Fibroblast of the aortic adventitia (primary cell): Measurements from ENCODE around the gene CYB5A. TPM values are rescaled to one million over a fixed set of nuclear protein-coding genes. Genes with fewer than 3 reads are reported as not detected.

Experiments used
- DNase-seq: peaks from one replicate; pipeline ENCODE4 v3.0.0-alpha.2; 2010; ENCODE audit warnings: low read depth
- H3K4me3 ChIP-seq: 2 replicates; pipeline ENCODE4 v1.5.1; 2011; ENCODE audit warnings: low read depth, mild to moderate bottlenecking, control low read depth, low read length, moderate library complexity
- total RNA-seq: library from RNA; depleted of rRNA; stranded (reverse); fragments of >200 nt; gene quantifications from 2 replicates; pipeline ENCODE4 v1.2.3, GENCODE V29; 2012; ENCODE audit warnings: low replicate concordance
- TF ChIP-seq, protein P1 (sequence below): IDR thresholded peaks from 2 replicates; pipeline ENCODE4 v1.5.1; 2011; ENCODE audit warnings: mild to moderate bottlenecking, low read length, control low read depth, inconsistent platforms; ENCODE audit not compliant: insufficient read depth

CYB5A gene
- total RNA-seq, 1 donor = 38.8 TPM

- TF ChIP-seq, protein P1, sequence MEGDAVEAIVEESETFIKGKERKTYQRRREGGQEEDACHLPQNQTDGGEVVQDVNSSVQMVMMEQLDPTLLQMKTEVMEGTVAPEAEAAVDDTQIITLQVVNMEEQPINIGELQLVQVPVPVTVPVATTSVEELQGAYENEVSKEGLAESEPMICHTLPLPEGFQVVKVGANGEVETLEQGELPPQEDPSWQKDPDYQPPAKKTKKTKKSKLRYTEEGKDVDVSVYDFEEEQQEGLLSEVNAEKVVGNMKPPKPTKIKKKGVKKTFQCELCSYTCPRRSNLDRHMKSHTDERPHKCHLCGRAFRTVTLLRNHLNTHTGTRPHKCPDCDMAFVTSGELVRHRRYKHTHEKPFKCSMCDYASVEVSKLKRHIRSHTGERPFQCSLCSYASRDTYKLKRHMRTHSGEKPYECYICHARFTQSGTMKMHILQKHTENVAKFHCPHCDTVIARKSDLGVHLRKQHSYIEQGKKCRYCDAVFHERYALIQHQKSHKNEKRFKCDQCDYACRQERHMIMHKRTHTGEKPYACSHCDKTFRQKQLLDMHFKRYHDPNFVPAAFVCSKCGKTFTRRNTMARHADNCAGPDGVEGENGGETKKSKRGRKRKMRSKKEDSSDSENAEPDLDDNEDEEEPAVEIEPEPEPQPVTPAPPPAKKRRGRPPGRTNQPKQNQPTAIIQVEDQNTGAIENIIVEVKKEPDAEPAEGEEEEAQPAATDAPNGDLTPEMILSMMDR = no peak
- H3K4me3 ChIP-seq = no peak overlapping the region
- DNase-seq = no peak
Measured at GRCh38 chr18:74277296-74277695, 14.5 kb downstream of the CYB5A start.

DNA sequence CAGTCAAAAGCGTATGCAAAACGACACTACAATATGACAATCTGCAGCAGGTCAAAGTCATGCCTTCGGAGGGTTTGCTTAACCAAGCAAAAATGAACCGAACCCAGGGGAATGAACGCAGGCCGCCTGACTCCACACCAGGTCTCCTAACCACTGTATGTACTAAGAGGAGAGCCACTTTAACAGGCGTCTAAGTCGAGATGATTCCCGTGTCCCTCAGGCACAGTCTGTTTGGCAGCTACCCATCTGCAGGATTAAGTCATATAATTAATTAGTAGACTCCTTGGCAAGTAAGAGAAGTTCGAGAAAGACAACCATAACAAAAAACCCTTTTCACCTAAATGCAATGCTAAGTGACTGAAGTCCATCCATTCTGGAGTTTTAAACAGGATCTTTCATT, 15.2 kb downstream of the CYB5A start:
- TF ChIP-seq, protein P1 = no peak
- H3K4me3 ChIP-seq = no peak overlapping the region
- DNase-seq = no peak

GRCh38 chr18:74275736-74276135, 16.0 kb downstream of the CYB5A start:
- TF ChIP-seq, protein P1 = no peak
- no peak overlapping the region for H3K4me3 ChIP-seq
- DNase-seq = no peak

GRCh38 chr18:74274700-74275099, 17.1 kb downstream of the CYB5A start:
- DNase-seq = no peak
- H3K4me3 ChIP-seq = no peak overlapping the region
- TF ChIP-seq, protein P1 = no peak

DNA sequence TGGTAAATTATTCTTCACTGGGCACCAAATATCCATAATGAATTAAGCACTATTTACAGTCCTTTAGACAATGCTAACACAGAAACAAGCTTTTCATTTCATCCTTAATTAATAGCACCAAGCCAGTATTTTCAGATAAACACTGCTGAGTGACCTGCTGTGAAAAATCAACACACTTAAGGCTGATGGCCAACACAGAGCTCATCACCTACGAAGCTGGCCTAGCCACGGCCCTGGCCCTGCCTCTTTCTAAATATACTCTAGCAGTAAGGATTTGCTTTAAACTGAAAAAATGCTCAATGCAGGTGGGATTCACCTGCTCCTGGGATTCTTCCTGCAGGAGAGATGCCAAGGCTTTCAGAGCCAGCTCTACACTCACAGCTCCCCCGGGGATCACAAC, 18.4 kb downstream of the CYB5A start:
- H3K4me3 ChIP-seq = no peak overlapping the region
- TF ChIP-seq, protein P1 = no peak
- DNase-seq = no peak

DNA sequence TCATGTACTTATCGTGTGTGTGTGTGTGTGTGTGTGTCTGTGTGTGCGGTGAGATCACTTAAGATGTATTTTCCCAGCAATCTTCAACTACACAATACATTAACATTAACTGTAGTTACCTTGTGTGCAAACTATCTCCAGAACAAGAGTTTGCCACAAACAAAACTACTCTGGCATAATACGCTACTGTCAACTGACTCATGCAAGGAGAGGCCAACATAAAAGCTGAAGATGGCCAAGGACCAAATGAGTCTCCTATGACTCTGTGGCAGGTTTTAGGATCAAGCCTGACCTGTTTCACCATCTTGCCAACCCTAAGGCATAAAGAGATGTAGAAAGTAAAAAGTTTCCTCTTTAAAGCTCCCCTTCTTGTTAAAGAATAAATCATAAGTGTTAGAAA, 20.1 kb downstream of the CYB5A start:
- no peak overlapping the region for H3K4me3 ChIP-seq
- DNase-seq = peak; percentile 51
- TF ChIP-seq, protein P1 = no peak

- no peak overlapping the region for H3K4me3 ChIP-seq
- peak; percentile 36 for DNase-seq
- TF ChIP-seq, protein P1 = no peak
Measured at GRCh38 chr18:74268933-74269620, 22.7 kb downstream of the CYB5A start.
